ENCODE results near the gene AGFG2. TPM values are rescaled to one million over a fixed set of nuclear protein-coding genes. Genes with fewer than 3 reads are reported as not detected.

AGFG2 gene, protein sequence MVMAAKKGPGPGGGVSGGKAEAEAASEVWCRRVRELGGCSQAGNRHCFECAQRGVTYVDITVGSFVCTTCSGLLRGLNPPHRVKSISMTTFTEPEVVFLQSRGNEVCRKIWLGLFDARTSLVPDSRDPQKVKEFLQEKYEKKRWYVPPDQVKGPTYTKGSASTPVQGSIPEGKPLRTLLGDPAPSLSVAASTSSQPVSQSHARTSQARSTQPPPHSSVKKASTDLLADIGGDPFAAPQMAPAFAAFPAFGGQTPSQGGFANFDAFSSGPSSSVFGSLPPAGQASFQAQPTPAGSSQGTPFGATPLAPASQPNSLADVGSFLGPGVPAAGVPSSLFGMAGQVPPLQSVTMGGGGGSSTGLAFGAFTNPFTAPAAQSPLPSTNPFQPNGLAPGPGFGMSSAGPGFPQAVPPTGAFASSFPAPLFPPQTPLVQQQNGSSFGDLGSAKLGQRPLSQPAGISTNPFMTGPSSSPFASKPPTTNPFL
- total RNA-seq, result 18.0 and 19.2 TPM in 2 replicates

DNA sequence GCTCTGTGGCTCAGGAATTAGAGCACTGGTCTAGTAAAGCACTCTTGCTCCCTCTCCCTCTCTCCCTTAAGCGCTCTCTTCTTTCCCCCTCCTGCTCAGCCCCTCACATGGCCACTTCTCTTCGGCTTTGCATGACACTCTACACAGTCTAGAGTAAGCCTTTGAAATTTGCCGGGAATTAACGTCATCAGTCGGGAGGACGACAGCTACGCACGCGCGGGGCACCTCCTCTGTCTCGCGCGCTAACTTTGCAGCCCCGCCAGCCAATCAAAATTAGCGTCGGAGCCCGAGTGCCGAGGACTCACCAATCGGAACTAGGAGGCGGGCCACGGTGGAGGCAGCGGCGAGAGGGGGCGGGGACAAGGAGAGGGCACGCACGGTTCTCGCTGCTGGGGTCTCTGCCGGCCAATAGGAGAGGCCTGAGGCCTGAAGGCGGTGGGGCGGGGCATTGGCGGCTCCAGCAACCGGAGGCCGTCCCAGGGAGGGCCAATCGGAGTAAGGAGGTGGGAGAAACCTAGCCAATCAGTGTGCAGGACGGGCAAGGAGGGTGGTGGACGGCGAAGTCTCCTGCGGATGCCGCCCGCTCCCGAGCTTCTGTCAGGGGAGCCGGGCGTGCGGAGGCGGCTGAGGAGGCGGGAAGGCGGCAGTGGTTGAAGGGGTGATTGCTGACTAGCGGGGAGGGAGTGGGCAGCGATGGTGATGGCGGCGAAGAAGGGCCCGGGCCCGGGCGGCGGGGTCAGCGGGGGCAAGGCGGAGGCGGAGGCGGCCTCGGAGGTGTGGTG lies at the start of gene AGFG2:
Gene AGFG2 (plus strand): TSS at position 550 of the 782 bp plus-strand sequence. CDS start 144 bp downstream, at position 694.

DNA sequence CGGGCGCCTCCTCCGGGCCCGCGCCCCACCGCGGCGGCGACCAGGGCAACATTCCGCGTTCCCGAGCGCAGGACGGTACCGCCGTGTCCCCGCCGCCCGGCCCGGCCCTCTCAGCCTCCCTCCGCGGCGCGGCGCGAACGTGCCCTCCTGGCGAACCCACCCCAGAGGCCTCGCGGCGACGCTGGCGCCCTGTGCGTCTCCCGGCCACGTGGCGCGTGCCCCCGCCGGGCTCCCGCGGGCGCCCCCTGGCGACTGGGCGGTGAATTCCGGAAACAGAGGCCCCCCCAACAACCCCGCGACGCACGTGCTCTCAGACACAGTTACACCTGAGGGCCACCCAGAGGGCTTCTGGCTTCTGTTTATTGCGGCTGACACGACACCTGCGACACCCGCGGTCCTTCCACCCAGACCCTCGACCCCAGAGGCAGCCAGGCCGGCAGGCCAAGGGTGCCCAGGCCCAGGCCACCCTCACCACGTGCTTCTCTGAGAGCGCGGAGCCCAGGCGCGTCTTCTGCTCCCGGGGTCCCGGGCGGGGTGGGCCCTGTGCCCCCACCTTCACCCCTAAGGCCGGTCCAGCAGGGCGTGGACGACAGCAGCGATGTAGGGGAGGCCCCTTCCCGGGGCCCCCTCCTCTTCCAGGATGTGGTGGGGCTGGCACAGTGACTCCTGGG lies 34.8 kb downstream of the AGFG2 start, which contains the start of gene SAP25:
Gene SAP25 (minus strand): TSS at position 210 of the 671 bp plus-strand sequence. CDS start 158 bp downstream, at position 52.

DNA sequence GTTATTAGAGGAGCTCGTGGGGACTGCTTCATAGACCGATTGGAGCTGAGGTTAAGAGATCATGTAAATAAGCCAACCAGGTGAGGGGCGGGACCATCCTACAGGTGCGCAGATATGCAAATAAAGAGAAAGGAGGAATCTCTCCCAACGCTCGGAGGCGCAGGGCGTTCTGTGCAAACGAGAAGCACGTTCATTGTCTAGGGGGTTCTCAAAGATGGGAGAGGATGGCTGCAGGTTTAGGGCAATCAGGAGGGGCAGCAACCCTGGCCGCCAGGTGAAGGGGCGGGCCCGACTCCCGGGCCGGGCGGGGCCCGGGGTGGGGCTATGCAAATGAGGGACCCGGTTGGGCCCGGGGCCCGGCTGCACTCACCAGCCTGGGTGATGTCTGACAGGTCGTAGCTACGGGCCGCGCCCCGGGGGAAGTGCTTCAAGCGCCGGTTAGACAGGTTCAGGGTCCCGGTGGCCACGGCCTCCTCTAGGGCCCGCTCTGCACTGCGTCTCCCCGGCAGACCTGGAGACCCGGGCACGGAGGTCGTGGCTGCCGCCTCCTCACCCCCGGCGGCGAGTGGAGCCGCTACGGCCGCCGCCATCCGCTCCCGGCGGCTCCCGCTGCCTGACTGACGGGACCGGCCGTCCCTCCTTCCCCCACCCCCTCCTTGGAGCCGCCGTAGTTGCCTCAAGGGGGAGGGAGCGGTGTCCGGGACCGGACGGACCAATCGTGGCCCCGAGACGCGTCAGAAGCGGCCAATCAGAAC lies 46.7 kb downstream of the AGFG2 start, which contains the start of gene LRCH4:
Gene LRCH4 (minus strand): TSS at position 619 of the 755 bp plus-strand sequence. CDS start 29 bp downstream, at position 590.

DNA sequence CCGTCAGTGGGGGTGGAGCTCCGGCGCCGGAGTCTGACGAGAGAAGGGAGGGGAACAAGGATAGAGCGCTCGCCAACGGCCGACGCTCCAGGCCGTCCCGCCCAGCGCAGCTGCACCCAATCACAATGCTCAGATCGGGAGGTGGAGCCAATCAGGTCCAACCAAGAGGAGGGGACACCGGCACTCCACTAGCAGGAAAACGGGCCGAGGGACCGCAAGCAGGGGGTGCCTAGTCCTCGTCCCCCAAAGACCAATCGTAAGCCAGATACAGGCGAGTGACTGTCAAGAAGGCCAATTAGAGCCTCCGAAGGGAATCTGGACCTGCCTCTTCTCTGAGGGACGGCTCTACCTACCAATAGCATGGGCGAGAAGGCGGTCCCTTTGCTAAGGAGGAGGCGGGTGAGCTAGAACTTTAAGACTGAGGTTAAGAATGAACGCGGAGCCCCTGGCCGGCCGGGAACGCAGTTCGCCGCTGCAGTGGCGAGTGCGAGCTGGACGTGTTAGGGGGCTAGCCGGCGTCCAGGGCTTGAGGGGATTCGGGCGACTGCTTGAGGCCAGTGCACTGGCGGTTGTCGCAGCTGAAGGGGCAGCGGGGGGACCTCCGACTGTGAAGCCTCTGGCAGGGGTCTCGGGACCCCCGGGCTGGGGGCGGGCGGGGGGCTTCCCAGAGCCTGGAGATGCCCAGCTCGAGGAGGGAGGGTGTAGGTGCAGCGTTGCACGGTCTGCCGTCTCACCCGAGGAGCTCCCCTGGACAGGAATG lies 47.4 kb downstream of the AGFG2 start, which contains the start of gene FBXO24:
Gene FBXO24 (plus strand): TSS at position 63 of the 760 bp plus-strand sequence. CDS start 298 bp downstream, at position 361.

DNA sequence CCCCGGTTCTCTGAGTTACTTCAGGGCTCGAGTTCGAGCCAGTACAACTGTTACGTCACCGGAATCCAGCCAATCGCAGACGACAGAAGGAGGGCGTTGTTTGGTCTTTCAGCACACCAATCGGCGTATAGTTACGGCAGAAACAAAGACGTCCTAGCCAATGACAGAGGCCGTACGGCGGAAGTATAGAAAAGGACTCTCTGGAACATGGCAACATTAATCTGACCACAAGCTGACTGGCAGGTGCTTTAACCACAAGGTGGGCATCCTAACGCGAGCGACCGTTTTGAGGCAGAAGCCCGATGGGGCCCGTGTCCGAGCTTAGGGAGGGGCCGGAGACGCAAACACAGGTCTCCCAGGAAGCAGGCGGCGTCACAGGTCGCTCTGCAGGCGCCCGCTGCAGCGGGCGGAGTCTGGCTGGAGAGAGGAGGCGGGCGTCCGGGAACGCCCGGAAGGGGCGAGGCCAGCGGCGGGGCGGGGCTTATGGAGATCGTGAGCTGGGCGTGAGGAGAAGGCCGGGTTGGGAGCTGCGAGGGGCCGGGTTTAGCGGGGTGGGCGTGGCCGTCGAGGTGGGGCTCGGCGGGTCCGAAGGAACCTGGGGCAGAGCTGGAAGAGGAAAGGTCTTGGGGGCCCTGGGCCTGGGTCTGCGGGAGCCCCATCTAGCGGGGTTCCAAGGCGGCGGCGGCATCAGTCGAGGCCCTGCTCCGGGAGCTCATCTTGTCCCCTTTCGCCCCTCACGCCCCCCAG lies 73.2 kb downstream of the AGFG2 start, which contains the start of gene MOSPD3:
Gene MOSPD3 (plus strand): TSS at position 558 of the 747 bp plus-strand sequence. CDS start 252 bp downstream, outside the sequence.

Other genes starting within 250 kb of the AGFG2 start
- gene SPDYE3, start 231.5 kb upstream of the AGFG2 start, total RNA-seq, result not detected in 2 replicates
- 4.1 and 14.6 TPM in 2 replicates for gene PILRB, start 181.1 kb upstream of the AGFG2 start, total RNA-seq
- gene PILRA, start 165.7 kb upstream of the AGFG2 start, total RNA-seq, result 0.28 TPM in 1 of 2 replicates, not detected in the other
- gene ZCWPW1, start 110.5 kb upstream of the AGFG2 start, total RNA-seq, result 0.54 and 0.85 TPM in 2 replicates
- 33.0 and 42.9 TPM in 2 replicates for gene MEPCE, start 109.4 kb upstream of the AGFG2 start, total RNA-seq
- 18.1 and 18.5 TPM in 2 replicates for gene PPP1R35, start 102.7 kb upstream of the AGFG2 start, total RNA-seq
- gene SPACDR, start 74.9 kb upstream of the AGFG2 start, total RNA-seq, result 1.3 and 1.9 TPM in 2 replicates
- gene TSC22D4, start 60.0 kb upstream of the AGFG2 start, total RNA-seq, result 27.9 and 32.6 TPM in 2 replicates
- gene NYAP1, start 55.3 kb upstream of the AGFG2 start, total RNA-seq, result 1.9 and 2.2 TPM in 2 replicates
- not detected in 2 replicates for gene SAP25, start 34.7 kb downstream of the AGFG2 start, total RNA-seq
- gene LRCH4, start 46.9 kb downstream of the AGFG2 start, total RNA-seq, result 6.2 and 9.3 TPM in 2 replicates
- 0.09 and 0.28 TPM in 2 replicates for gene FBXO24, start 47.1 kb downstream of the AGFG2 start, total RNA-seq
- gene PCOLCE, start 63.2 kb downstream of the AGFG2 start, total RNA-seq, result 0.28 and 0.45 TPM in 2 replicates
- 4.0 and 4.2 TPM in 2 replicates for gene MOSPD3, start 73.3 kb downstream of the AGFG2 start, total RNA-seq
- 0.18 and 0.19 TPM in 2 replicates for gene TFR2, start 102.3 kb downstream of the AGFG2 start, total RNA-seq
- not detected in 2 replicates for gene ACTL6B, start 117.2 kb downstream of the AGFG2 start, total RNA-seq
- gene GNB2, start 134.5 kb downstream of the AGFG2 start, total RNA-seq, result 79.3 and 96.9 TPM in 2 replicates
- gene GIGYF1, start 155.0 kb downstream of the AGFG2 start, total RNA-seq, result 12.1 and 16.4 TPM in 2 replicates
- 34.6 and 45.7 TPM in 2 replicates for gene POP7, start 166.9 kb downstream of the AGFG2 start, total RNA-seq
- not detected in 2 replicates for gene EPO, start 181.3 kb downstream of the AGFG2 start, total RNA-seq
- gene ZAN, start 194.4 kb downstream of the AGFG2 start, total RNA-seq, result not detected in 2 replicates